ENCODE results near the gene TMCO1.
A peak's percentile ranks its signal among the peaks of the same experiment; 100 is the strongest.
"Not testable (repeated sequence)": the region's sequence is repeated elsewhere in the genome, so short reads cannot be mapped to it uniquely, and the experiment has no call there.

Gene TMCO1

DNA sequence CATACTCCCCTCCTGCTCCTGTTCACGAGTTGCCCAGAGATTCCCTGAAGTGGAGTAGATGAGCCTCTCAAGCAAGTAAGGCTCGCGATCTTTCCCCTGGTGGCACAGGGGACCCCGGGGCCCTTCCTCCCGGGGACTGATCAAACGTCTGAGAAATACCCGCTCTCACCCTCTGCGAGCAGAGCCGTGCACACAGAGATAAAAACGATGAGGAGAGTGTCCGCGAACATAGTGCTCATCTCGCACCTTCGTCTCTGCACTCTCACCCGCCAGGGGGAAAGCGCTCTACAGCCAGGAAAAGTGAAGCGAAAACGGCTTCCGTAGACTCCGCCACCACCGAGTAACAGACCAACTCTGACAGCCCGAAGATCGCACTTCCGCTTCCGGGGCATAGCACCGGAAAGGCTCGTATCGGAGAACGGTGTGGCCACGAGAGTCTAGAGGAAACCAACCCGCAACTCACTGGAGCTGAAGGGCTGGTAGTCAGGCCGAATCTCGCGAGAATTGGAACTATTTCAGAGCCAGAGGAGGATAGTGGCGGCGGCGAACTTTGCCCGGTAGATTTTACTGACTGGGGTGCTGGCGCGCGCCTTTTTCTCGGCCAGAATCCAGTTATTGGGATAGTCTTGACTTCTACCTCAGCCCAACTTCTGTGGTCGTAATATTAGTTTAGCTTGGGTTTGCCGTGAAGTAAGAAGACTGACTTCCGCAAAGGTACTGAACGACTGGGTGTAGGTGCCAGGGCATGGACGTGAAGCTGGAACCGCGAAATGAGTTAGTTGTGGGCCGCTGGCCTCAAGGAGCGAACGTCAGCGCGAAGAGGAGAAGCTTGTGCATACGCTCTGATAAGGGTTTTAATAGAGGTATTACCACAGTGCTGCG, at the start of gene TMCO1:
Gene TMCO1 (minus strand): TSS at position 356 of the 882 bp plus-strand sequence. CDS start 117 bp downstream, at position 239.
- peak; percentile 97 for DNase-seq (ENCODE audit: low spot score)

GRCh38 chr1:165816826-165817497, 48.3 kb upstream of the TMCO1 start:
- no peak for DNase-seq (ENCODE audit: low spot score)

GRCh38 chr1:165816157-165816556, 47.5 kb upstream of the TMCO1 start:
- DNase-seq (ENCODE audit: low spot score): no peak

DNA sequence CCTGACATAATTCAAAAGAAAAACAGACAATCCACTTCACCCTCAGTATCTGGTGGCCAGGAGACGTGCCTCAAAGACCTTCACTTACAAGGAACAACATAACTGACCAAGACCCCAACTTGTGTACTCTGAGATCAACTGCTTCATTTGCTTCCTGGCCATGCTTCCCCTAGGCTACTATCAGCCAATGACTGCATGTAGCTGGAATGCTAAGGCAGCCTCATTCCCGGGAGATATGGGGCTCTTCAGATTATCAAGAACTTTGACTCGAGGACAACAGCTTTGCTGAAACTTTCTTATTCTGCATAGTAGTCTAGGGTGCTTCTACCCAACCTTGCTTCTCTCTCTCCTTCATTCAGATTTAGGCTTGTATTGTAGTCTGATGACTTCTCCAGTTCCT, 47.1 kb upstream of the TMCO1 start:
- no peak for DNase-seq (ENCODE audit: low spot score)

GRCh38 chr1:165807613-165808012, 38.9 kb upstream of the TMCO1 start:
- no peak for DNase-seq (ENCODE audit: low spot score)

GRCh38 chr1:165804513-165804912, 35.8 kb upstream of the TMCO1 start:
- not testable (repeated sequence) for DNase-seq (ENCODE audit: low spot score)

DNA sequence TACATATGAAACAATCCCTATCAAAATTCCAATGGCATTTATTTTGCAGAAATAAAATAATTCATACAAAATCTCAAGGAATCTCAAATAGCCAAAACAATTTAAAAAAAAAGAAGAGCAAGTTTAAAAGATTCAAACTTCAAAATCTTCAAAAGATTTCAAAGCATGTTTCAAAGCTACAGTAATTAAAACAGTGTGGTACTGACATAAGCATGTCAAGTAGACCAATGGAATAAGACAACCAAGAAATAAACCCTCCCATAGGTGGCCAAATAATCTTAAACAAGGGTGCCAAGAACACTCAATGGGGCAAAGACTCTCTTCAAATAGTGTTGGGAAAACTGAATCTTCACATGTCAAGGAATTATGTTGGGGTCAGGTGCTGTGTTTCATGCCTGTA, 30.7 kb upstream of the TMCO1 start:
- DNase-seq (ENCODE audit: low spot score): no peak

- DNase-seq (ENCODE audit: low spot score): no peak
Observed at GRCh38 chr1:165795894-165796293, 27.2 kb upstream of the TMCO1 start.

DNA sequence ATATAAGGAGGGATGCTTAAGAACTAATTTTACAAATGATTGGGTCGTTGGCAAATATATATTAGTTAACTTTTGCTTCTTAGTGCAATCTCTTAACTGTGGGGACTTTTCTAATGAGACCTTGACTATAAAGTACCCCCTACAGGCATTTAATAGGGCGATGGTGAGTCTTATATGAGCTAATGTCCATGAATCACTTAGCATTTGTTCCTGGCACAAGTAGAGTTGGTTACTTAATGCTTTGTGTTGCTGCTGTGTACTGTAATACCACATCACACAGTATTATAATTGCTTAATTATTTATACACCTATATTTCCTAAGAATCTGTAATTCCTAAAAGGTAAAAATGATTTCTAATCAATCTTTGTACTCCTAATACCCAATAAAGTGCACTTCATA, 25.3 kb upstream of the TMCO1 start:
- DNase-seq (ENCODE audit: low spot score): no peak

DNA sequence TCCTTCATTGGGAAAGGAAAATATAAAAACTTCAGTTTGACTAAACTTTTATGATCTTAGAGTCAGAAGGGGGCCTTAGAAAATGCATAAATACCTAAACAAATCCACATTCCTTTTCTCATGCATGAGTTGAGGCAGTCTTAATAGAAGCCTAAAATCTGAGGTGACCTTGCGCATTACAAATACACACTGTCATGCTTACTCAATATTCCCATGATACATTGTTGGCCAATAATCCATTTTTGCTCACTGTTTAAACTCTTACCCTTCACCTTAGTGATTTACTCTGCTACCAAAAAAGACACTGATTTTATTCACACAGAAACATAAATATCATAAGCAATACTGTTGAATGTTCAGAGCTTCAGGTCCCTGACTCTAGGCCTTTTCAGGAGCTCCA, 19.1 kb upstream of the TMCO1 start:
- DNase-seq (ENCODE audit: low spot score): no peak

DNA sequence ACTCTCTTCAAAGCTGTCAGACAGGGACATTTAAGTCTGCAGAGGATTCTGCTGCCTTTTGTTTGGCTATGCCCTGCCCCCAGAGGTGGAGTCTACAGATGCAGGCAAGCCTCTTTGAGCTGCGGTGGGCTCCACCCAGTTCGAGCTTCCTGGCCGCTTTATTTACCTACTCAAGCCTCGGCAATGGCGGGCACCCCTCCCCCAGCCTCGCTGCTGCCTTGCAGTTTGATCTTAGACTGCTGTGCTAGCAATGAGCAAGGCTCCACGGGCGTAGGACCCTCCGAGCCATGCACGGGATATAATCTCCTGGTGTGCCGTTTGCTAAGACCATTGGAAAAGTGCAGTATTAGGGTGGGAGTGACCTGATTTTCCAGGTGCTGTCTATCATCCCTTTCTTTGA, 14.9 kb upstream of the TMCO1 start:
- not testable (repeated sequence) for DNase-seq (ENCODE audit: low spot score)

DNA sequence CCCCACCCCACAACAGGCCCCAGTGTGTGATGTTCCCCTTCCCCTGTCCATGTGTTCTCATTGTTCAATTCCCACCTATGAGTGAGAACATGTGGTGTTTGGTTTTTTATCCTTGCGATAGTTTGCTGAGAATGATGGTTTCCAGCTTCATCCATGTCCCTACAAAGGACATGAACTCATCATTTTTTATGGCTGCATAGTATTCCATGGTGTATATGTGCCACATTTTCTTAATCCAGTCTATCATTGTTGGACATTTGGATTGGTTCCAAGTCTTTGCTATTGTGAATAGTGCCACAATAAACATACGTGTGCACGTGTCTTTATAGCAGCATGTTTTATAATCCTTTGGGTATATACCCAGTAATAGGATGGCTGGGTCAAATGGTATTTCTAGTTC, 9.5 kb upstream of the TMCO1 start:
- not testable (repeated sequence) for DNase-seq (ENCODE audit: low spot score)

GRCh38 chr1:165773324-165773965, 4.8 kb upstream of the TMCO1 start:
- DNase-seq (ENCODE audit: low spot score): no peak

- DNase-seq (ENCODE audit: low spot score): no peak
Observed at GRCh38 chr1:165772739-165773138, 4.1 kb upstream of the TMCO1 start.

DNA sequence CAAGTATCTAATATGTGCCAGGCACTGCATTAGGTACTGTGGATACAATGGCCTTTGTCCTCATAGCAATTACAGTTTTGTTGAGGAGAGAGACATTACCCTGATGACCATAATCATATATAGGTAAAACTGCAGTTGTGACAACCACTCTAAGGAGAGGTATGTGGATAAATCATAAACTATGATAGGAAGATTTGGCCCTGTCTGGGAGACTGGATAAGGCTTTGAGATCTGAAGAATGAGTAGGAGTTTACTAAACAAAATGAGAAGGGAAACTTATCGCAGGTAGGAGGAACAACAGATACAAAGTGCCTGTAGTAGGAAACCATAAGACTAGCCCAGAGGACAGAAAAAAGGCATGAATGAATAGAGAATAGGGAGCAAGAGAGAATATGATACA, 4.4 kb downstream of the TMCO1 start:
- no peak for DNase-seq (ENCODE audit: low spot score)

DNA sequence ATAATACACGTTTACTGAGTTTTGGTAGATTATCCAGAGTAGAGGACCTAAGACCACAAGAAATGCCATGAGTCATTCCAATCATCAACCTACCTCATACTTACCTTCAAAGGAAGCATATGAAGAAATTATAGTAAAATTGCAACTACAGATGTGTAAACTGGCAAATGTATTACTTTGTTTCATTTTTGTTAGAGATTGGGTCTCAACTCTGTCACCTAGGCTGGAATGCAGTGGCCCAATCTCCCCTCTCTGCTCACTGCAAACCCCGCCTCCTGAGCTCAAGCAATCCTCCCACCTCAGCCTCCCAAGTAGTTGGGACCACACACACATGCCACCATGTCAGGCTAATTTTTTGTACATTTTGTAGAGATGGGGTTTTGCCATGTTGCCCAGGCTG, 5.2 kb downstream of the TMCO1 start:
- DNase-seq (ENCODE audit: low spot score): no peak

- no peak for DNase-seq (ENCODE audit: low spot score)
Observed at GRCh38 chr1:165762725-165763124, 5.9 kb downstream of the TMCO1 start.

DNA sequence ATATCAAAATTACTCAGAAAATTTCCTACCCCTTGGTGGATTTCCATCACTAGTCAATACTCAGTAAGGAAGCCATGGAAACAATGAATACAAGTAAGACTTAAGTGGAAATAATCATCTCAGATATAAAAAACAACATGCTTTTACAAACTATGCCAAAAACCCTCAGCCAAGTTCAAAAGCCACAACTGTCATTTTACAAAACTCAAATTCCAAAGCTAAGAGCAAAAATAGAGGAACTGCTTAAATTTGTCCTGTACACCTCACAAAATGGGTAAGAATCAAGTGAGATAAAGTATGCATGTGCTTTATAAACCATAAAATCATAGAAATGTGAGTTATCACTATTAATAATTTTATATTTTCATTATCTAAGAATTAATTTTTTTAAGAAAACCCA, 9.6 kb downstream of the TMCO1 start:
- DNase-seq (ENCODE audit: low spot score): no peak

- no peak for DNase-seq (ENCODE audit: low spot score)
Observed at GRCh38 chr1:165755393-165756010, 13.2 kb downstream of the TMCO1 start.

GRCh38 chr1:165753934-165754333, 14.7 kb downstream of the TMCO1 start:
- no peak for DNase-seq (ENCODE audit: low spot score)

GRCh38 chr1:165748550-165748949, 20.1 kb downstream of the TMCO1 start:
- DNase-seq (ENCODE audit: low spot score): no peak

GRCh38 chr1:165747632-165748447, 20.8 kb downstream of the TMCO1 start:
- no peak for DNase-seq (ENCODE audit: low spot score)
